Activated naive CD4-positive, alpha-beta T cell (primary cell): ENCODE results near the gene TNFRSF12A.
A peak's percentile ranks its signal among the peaks of the same experiment; 100 is the strongest.
"Not testable (repeated sequence)": the region's sequence is repeated elsewhere in the genome, so short reads cannot be mapped to it uniquely, and the experiment has no call there.

Source experiments
- DNase-seq, 4 experiments: peaks; one replicate each; lab custom pipeline; 2025; lab: John Stamatoyannopoulos, UW

TNFRSF12A gene

DNA sequence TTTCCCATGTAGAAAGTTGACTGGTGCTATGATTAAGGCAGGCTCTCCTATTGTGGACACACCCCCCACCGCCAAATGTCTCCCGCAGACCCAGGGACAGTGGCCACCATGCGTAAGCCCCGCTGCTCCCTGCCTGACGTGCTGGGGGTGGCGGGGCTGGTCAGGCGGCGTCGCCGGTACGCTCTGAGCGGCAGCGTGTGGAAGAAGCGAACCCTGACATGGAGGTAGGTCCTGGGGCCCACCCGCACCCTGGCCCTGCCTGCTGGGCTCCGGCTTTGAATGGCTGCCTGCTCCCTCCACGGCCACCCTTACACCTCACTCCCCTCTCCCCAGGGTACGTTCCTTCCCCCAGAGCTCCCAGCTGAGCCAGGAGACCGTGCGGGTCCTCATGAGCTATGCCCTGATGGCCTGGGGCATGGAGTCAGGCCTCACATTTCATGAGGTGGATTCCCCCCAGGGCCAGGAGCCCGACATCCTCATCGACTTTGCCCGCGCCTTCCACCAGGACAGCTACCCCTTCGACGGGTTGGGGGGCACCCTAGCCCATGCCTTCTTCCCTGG lies 29.8 kb downstream of the TNFRSF12A start:
- no peak for DNase-seq

DNA sequence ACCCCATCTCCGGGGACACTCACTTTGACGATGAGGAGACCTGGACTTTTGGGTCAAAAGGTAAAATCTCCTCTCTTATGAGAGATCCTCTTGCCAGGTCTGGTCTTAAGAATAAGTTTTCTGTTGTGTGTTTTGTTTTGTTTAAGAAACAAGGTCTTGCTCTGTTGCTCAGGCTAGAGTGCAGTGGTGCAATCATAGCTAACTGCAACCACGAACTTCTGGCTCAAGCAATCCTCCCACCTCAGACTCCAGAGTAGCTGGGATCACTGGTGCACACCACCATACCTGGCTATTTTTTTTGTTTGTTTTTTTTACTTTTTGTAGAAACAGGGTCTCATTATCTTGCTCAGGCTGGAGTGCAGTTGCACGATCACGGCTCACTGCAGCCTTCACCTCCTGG lies 30.3 kb downstream of the TNFRSF12A start:
- no peak for DNase-seq

DNA sequence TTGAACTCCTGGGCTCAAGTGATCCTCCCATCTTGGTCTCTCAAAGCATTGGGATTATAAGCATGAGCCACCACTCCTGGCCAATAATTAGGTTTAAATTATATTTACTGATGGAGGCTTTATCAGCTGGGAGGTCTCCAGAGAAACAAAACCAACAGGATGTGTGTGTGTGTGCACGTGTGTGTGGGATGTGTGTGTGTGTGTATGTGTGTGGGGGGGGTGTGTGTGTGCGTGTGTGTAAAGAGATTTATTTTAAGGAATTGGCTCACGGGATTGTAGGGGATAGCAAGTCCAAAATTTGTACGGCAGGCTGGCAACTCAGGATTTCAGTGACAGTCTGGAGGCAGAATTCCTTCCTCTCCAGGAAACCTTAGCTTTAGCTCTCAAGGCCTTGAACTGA lies 30.8 kb downstream of the TNFRSF12A start:
- DNase-seq: no peak

DNA sequence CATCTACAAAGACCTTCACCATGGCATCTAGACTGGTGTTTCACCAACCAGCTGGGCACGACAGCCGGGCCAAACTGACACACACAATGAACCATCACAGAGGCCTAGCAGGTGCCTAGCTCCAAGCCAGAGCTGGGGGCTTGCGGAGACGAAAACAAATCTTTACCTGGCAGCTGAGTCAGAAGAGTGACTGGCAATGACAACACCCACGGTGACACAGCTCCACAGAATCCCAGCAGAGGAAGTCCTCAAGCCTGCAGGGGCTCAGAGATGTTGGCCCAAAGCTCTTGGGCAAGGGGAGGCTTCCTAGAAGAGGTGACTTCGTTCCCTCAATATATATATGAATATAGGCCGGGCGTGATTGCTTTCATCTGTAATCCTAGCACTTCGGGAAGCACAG lies 31.3 kb downstream of the TNFRSF12A start:
- no peak for DNase-seq

DNA sequence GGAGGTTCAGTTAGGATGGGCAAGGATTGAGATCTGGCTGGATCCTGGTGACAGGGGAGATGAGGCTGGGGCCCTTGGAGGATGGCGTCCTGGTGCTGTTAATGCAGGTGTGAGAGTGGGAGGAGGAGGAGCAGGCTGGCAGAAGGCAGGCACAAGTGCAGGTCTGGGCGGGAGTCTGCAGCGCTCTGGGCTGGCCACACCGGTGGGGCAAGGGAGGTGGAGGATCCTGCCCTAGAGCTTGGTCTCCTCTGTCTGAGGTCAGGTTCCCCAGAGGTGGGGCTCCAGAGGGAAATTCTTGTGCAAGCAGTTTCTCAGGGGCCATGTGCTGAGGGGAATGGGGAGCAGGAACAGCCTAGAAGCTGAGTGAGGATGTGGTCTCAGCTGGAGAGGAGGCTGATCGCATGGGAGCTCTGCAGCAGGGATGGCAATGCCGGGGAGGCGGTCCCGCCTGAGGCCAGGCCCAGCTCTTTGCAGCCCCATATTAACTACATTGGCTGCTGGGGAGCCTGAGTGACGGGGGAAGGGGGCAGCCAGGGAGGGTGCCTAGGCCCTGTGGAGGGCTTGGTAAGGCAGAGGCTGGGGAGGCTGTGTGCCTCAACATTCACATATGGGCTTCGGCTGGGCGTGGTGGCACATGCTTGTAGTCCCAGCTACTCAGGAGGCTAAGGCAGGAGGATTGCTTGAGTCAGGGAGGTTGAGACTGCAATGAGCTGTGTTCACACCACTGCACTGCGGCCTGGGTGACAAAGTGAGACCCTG lies 32.6 kb downstream of the TNFRSF12A start:
- DNase-seq: not testable (repeated sequence)

DNA sequence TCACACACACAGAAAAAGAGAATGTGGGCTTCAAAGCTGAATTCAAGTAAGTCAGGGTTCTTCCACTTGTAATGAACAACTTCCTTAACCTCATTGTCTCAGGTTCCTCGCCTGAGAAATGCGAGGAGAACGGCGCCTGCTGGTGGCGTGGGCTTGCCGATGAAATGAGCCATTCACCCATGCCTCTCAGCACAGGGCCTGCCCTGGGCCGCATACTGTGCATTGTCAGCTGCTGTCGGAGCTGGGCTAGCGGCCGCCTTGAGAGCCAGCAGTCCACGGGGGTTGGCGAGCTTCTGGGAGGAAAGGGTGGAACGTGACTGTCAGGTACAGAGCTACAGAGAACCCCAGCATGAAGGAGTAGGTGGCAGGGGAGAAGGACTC lies 33.2 kb downstream of the TNFRSF12A start:
- not testable (repeated sequence) for DNase-seq

DNA sequence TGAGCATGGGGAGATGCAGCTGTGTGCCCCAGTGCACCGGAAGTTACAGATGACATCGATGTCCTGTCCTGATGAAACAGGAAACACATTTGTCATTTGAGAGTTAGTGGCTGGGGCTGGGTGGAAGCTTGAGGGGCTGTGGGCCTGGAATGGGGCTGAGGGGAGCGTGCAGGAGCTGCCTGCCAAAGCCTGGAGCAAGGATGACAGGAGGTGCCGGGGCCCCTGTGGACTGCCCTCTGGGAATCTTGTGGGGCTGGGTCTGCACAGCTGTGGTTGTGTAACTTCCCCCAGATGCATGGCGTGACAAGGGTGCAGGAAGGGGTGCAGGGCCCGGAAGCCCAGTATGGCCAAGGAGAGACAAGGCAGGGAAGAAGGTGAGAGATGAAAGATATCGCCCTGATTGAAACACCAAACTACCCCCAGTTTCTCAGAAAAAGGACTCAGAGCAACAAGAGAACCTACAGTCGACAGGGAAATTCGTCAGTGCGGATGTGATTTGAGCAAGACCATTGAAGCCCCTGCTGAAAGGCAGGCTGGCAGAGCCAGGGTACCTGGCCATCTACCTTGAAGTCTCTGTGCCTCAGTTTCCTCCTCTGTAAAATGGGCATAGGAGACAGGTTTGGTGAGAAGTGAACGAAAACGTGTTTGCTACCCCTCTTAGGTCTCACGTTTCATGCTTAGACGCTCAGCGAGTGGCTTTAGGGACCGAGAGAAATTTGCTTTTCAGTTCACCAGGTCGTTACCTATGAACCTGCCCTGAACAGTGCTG lies 35.0 kb downstream of the TNFRSF12A start:
- no peak for DNase-seq

DNA sequence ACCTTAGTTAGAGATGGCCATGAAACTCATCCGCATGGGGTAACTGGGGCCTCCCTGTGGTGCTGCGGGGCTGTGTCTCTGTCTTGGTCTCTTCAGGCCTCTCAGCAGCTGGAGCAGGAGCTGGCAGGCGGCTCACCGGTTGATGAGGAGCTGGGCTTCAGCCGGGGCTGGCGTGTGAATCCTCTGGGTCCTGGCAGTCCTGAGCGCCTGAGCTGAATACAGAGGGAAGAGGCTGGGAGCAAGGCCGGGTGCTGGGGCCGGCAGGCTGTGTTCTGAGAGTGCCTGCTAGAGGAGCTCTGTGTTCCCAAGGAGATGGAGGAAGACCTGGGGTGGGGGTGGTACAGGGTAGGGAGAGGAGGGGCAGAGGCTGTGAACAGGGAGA lies 35.6 kb downstream of the TNFRSF12A start:
- DNase-seq: not testable (repeated sequence)

DNA sequence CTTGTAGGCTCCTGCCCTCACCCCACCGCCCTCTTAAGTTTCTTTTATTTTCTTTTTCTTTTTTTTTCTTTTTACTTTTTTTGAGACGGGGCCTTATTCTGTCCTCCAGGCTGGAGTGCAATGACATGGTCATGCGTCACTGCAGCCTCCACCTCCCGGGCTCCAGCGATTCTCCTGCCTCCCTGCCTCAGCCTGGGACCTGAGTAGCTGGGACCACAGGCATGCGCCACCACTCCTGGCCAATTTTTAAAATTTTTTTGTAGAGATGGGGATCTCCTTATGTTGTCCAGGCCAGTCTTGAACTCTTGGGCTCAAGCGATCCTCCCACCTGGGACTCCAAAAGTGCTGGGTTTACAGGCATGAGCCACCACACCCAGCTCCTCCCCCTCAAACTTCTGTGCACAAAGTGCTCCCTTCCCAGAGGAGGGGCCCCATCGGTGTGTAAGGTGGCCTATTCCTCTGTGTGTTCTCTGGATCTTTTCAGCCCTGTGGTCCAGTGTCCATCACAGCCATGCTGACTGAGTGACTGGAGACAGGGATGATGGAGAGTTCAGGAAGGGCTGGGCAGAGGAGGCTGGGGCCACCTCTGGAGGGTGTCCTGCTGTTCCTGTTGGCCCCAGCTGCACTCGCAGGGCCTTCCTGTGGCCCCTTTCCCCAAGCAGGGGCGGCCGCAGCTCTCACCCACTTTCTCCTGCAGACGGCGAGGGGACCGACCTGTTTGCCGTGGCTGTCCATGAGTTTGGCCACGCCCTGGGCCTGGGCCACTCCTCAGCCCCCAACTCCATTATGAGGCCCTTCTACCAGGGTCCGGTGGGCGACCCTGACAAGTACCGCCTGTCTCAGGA lies 36.4 kb downstream of the TNFRSF12A start:
- DNase-seq: no peak

DNA sequence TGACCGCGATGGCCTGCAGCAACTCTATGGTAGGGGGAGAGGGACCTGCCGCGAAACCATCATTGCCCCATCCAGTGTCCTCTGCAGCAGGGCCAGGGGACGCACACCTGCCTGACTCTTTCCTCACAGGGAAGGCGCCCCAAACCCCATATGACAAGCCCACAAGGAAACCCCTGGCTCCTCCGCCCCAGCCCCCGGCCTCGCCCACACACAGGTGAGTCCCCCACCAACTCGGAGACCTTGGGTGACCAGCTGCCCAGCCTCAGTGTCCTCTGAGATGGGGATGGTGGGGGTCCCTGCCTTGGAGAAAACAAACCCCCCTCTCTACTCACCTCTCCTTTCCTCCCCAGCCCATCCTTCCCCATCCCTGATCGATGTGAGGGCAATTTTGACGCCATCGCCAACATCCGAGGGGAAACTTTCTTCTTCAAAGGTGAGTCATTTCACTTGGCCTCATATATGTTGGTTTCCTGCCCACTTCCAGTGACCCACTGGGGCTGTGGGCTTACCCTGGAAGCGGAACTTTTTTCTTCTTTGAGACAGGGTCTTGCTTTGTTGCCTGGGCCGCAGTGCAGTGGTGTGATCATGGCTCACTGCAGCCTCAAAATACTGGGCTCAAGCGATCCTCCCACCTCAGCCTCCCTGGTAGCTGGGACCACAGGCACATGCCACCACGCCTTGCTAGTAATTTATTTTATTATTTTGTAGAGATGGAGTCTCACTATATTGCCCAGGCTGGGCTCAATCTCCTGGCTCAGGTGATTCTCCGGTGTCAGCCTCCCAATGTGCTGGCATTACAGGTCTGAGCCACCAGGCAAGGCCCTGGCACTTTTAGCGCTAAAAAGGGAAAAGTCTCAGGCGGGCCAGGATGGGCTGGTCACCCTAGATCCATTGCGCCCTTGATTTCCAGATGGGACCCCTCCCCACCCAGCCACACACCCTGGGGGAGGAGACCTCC lies 37.3 kb downstream of the TNFRSF12A start:
- no peak for DNase-seq

DNA sequence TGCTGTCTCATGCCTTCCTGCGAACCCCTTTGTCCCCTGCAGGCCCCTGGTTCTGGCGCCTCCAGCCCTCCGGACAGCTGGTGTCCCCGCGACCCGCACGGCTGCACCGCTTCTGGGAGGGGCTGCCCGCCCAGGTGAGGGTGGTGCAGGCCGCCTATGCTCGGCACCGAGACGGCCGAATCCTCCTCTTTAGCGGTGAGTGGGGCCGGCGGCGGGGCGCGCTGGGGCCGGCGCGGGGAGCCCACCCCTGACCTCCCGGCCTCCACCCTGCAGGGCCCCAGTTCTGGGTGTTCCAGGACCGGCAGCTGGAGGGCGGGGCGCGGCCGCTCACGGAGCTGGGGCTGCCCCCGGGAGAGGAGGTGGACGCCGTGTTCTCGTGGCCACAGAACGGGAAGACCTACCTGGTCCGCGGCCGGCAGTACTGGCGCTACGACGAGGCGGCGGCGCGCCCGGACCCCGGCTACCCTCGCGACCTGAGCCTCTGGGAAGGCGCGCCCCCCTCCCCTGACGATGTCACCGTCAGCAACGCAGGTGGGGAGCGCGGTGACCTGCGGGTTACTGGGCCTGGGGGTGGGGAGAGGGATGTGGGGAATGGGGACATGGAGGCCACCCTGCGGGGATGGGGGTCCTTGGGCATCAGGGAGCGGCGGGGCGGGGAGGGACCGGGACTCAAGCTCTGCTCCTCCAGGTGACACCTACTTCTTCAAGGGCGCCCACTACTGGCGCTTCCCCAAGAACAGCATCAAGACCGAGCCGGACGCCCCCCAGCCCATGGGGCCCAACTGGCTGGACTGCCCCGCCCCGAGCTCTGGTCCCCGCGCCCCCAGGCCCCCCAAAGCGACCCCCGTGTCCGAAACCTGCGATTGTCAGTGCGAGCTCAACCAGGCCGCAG lies 38.2 kb downstream of the TNFRSF12A start:
- peak in 1 of 4 experiments; percentile 43 for DNase-seq

DNA sequence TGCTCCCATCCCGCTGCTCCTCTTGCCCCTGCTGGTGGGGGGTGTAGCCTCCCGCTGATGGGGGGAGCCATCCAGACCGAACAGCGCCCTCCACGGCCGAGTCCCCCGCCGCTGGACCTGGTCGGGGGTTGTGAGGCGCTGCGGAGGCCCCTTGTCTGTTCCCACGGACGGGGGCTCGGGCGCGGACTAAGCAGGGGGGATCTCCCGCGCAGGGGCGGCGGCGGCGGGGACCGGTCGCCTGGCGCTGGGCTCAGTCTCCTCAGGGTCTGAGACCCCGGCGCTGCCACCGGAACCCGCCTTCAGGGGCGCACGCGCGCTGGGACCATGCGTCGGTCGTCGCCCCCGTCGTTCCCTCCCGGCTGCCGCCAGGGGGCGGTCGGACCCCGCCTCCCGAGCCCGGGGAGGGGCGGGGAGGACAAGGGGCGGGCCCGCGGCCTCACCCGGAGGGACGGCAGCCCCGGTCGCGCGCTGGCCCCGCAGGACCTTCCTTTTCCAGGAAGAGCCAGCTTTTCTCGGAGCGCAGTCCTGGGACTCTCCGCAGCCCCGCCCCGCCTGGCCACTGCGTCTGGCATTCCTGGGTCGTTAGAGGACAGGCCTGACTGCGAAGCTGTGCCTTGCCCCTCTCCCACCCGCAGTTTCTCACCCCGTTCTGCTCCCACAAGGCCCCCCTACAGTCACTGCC lies 39.0 kb downstream of the TNFRSF12A start:
- peak; percentile 64 to 86 (median 72) for DNase-seq

DNA sequence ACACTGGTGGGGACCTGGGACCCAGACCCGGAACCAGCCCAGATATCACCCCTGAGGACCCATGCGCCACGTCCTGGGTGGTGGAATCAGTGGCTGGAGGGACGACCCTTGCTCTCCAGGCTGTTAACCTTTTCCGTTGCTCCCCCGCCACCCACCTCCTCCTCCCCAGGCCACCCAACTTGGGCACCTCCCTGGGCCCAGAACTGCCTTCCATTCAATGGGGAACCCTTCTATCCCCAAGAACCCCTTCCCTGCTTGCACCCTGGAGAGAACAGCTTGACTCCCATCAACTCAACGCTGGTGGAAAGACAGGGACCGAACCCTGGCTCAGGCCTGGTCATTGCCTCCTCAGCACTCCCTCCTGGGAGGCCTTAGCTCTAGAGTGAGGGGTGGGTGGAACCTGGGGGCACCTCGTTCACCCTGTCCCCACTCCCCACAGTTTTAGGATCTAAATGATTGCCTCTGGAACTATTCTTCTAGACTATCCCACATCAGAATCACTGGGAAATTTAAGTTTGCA lies 39.6 kb downstream of the TNFRSF12A start:
- DNase-seq: no peak

DNA sequence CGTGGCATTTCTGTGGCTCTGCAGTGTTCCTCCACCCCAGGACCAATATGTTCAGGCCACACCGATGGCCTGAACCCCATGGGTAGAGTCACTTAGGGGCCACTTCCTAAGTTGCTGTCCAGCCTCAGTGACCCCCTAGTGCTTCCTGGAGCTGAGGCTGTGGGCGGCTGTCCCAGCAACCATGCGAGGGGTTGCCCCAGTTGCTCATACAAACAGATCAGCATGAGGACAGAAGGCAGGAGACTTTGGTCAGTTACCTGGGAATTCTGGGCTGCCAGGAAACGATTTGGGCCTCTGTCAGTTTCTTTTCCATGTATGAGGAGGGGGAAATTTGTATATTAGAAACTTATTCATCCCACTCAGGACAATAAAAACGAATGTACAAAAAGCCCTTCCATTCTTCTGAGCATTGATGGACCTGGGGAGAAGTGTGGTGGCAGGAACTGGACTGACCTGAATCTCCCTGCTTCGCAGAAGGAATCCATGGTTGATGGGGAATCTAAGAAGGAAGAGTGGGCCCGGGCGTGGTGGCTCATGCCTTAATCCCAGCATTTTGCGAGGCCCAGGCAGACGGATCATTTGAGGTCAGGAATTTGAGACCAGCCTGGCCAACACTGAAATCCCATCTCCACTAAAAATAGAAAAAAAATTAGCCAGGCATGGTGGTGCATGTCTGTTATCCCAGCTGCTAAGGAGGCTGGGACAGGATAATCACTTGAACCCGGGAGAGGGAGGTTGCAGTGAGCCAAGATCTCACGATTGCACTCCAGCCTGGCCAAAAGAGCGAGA lies 40.4 kb downstream of the TNFRSF12A start:
- no peak for DNase-seq

DNA sequence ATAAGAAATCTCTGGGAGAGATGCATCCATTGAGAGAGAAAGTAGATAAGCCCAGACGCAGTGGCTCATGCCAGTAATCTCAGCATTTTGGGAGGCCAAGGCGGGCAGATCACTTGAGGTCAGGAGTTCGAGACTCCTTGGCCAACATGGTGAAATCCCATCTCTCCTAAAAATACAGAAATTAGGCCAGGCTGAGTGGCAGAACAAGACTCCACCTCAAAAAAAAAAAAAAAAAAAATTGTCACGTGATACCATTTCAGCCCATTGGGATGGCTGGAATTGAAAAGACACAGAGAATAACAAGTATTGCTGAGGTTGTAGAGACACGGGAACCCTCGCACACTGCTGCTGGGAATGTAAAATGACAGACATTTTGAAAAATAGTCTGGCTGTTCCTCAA lies 42.4 kb downstream of the TNFRSF12A start:
- DNase-seq: no peak

DNA sequence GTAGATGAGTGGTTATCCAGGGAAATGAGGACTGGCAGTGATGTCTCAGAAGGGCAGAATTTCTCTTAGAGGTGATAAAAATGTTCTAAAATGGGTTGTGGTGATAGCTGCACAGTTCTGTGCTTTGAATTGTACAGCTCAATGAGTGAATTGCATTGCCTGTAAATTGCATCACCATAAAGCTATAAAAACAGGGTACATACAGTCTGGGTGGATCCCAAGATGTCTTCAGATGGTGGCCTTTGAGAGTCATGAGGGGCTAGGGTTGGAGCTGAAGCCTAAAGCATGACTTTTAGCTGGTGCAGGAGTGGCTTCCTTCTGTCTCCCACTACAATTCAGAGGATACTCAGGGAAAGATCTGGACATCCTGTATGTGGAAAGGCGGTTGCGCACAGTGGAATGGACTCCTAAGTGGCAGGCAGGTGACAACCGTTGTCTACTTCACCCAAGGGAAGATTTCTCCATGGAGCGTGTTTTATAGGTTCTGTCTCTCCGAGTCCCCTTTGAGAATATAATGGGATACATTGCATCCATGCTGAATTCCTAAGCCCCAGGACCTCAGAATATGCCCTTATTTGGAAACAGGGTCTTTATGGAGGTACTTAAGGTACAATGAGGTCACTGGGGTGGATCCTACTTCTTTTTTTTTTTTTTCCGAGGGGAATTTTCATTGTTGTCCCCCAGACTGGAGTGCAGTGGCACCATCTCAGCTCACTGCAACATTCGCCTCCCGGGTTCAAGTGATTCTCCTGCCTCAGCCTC lies 43.6 kb downstream of the TNFRSF12A start:
- no peak for DNase-seq

DNA sequence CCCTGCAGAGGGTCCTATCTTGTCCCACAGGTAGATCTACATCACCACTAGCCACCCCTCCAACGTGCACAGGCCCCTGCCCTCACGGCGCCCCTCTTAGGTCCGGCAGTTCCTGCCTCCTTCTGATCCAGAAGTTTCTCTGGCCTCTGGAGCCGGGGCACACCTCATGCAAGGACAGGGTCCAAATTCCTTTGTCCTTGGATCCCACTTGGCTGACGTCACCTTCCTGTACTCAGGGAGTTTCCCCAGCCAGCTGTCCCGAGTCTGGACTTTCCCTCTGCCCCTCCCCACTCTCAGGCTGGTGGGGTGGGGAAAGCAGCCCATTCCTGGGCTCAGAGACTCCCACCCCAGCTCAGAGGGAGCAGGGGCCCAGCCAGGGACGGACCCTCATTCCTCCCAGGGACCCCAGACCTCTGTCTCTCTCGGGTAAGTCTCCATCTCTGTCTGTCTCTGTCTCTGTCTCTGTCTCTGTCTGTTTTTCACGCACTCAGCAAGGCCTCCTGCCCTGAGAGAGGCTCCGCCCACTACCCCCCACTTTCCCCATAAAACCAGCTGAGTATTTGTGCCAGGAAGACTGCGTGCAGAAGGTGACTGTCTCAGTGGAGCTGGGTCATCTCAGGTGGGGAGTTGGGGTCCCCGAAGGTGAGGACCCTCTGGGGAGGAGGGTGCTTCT lies 45.0 kb downstream of the TNFRSF12A start, which contains the start of gene IL32:
TSS of gene IL32 (plus strand) at position 572 of the 673 bp plus-strand sequence. CDS start 172 bp downstream, outside the sequence.
- DNase-seq: peak in 2 of 4 experiments; percentile 42 to 47
